Measurements from ENCODE around the gene SAMSN1. TPM values are rescaled to one million over a fixed set of nuclear protein-coding genes. Genes with fewer than 3 reads are reported as not detected.

The SAMSN1 gene
- total and polyA plus RNA-seq, 9 of the 15 experiments (the other 6 are each of a cell fraction or from before 2014, with no cell fraction given), result 101 to 223 (median 159) TPM

- Histone ChIP-seq H3K27ac (ENCODE audit: extremely low read depth, low read depth, low read length) (no peak overlapping the region), H3K9me1 (ENCODE audit: control insufficient read depth, insufficient read depth, low read length) (no peaks in the 10 kb centered on the region), H3K79me2 (ENCODE audit: control insufficient read depth, insufficient read depth, low read length) (no peaks in the 10 kb centered on the region), H3K9ac (ENCODE audit: insufficient read depth in 1 of 2, low read depth in 2 of 2, low read length in 2 of 2) (no peak overlapping the region), H2AFZ (ENCODE audit: low read depth, low read length) (peak overlapping the region; percentile 64), H3K4me3 (no peak overlapping the region), H3K4me1 (replicated peaks in 1 of 2; ENCODE audit: control insufficient read depth in 2 of 2, insufficient read depth in 2 of 2, low read length in 2 of 2) (peaks cover 9 to 31% of the 10 kb centered on the region in 2 experiments), H3K36me3 (ENCODE audit: control insufficient read depth, insufficient read depth, low read length) (no peaks in the 10 kb centered on the region), H3K9me3 (replicated peaks; ENCODE audit: control insufficient read depth, insufficient read depth, low read depth, low read length) (no peaks in the 10 kb centered on the region; the same call in 1 of the 2 replicates), H3K27me3 (ENCODE audit: control insufficient read depth in 2 of 2, insufficient read depth in 2 of 2, low read length in 2 of 2) (no peaks in the 10 kb centered on the region), H3K4me2 (ENCODE audit: insufficient read depth, low read length) (no peak overlapping the region), H4K20me1 (replicated peaks; ENCODE audit: control insufficient read depth, insufficient read depth, low read length) (no peaks in the 10 kb centered on the region)
- ATAC-seq, result no peak
- intact Hi-C loops (cut with micrococcal nuclease), result no loop called here
- CTCF ChIA-PET (ENCODE audit: low intra/inter-chr PET ratio), result no interaction called here
- POLR2A ChIA-PET, result no interaction called here
- FAIRE-seq, result no peak
- no peak for DNase-seq (ENCODE audit: extremely low read depth in 1 of 4, low spot score in 3 of 4)
- 49% methylated on average over 3 of the region's 3 CpGs for WGBS (ENCODE audit: insufficient coverage, low coverage, missing lambda C conversion rate)
- BruUV-seq (replicated peaks), result no TSS peak
- TF ChIP-seq ZNF263 (CRISPR knock-in tag; IDR thresholded peaks at IDR 0.05; ENCODE audit: borderline replicate concordance), result no peak
- TF ChIP-seq BHLHE40 (IDR thresholded peaks at IDR 0.05; ENCODE audit: low read length), result no peak
- no peak for TF ChIP-seq TCF7L2 (IDR thresholded peaks at IDR 0.05; ENCODE audit: low read depth, low read length)
- no peak for TF ChIP-seq THRAP3 (IDR thresholded peaks at IDR 0.05; ENCODE audit: borderline replicate concordance)
- no peak for TF ChIP-seq NEUROD1 (IDR thresholded peaks at IDR 0.05; ENCODE audit: borderline replicate concordance, low read depth, low read length, partially characterized antibody)
- TF ChIP-seq ZNF140 (CRISPR knock-in tag; IDR thresholded peaks at IDR 0.05), result no peak
- no peak for TF ChIP-seq MAFG (tag; conservative IDR thresholded peaks at IDR 0.05)
- no peak for TF ChIP-seq MXI1 (IDR thresholded peaks at IDR 0.05; ENCODE audit: low read depth, low read length)
- in situ Hi-C loops (cut with MboI), result no loop called here
Observed at GRCh38 chr21:14457762-14458161, 88.4 kb downstream of the SAMSN1 start.

All from K562 (cell line).